ENCODE results near the gene SIPA1L3. TPM values are rescaled to one million over a fixed set of nuclear protein-coding genes. Genes with fewer than 3 reads are reported as not detected.

SIPA1L3 gene
- polyA plus RNA-seq, 2 of the 4 experiments (the other 2 are of a cell fraction), result 28.9 to 50.6 TPM

GRCh38 chr19:37997911-37998344, 90.9 kb downstream of the SIPA1L3 start (continued):
- TF ChIP-seq MAZ (IDR thresholded peaks at IDR 0.05; ENCODE audit: borderline replicate concordance, low read depth, low read length) (0 out of 2 replicates have a peak, but pooled peaks have one; percentile 17), POLR2A (IDR thresholded peaks at IDR 0.05; ENCODE audit: low read length) (no peak), SREBF2 (IDR thresholded peaks at IDR 0.05) (no peak), MAX (IDR thresholded peaks at IDR 0.05) (peak; percentile 97), HOXB13 (CRISPR knock-in tag; IDR thresholded peaks at IDR 0.05; ENCODE audit: low read depth) (peak; percentile 97), KDM5A (IDR thresholded peaks at IDR 0.05) (no peak), RNF2 (IDR thresholded peaks at IDR 0.05; ENCODE audit: borderline replicate concordance, low read depth) (no peak), RFX5 (IDR thresholded peaks at IDR 0.05) (no peak), EHF (CRISPR knock-in tag; IDR thresholded peaks at IDR 0.05) (peak; percentile 73; the same call in 1 of the 2 replicates), ZC3H11A (IDR thresholded peaks at IDR 0.05) (no peak), MAFK (IDR thresholded peaks at IDR 0.05; ENCODE audit: partially characterized antibody) (no peak), FOSL2 (IDR thresholded peaks at IDR 0.05) (peak; percentile 92), FOSL2 (CRISPR knock-in tag; IDR thresholded peaks at IDR 0.05) (peak; percentile 97), HOXB5 (CRISPR knock-in tag; IDR thresholded peaks at IDR 0.05) (peak; percentile 94), FOXS1 (CRISPR knock-in tag; IDR thresholded peaks at IDR 0.05) (peak; percentile 94; the same call in 1 of the 2 replicates), MYC (IDR thresholded peaks at IDR 0.05; ENCODE audit: borderline replicate concordance, low read length) (0 out of 2 replicates have a peak, but pooled peaks have one; percentile 24), CBX2 (IDR thresholded peaks at IDR 0.05; ENCODE audit: borderline replicate concordance, low read depth) (no peak), ZNF302 (CRISPR knock-in tag; IDR thresholded peaks at IDR 0.05) (peak; percentile 88), CBX8 (IDR thresholded peaks at IDR 0.05) (no peak), BCL3 (IDR thresholded peaks at IDR 0.05) (no peak), TP53 (CRISPR knock-in tag; IDR thresholded peaks at IDR 0.05) (no peak), HOXA7 (CRISPR knock-in tag; IDR thresholded peaks at IDR 0.05) (peak; percentile 79; the same call in 1 of the 2 replicates), CHD4 (IDR thresholded peaks at IDR 0.05; ENCODE audit: borderline replicate concordance) (no peak), CTCF (IDR thresholded peaks at IDR 0.05) (no peak), ESRRA (IDR thresholded peaks at IDR 0.05; ENCODE audit: borderline replicate concordance, low read length) (no peak), ZFP36 (IDR thresholded peaks at IDR 0.05; ENCODE audit: borderline replicate concordance, partially characterized antibody) (no peak), PBX3 (IDR thresholded peaks at IDR 0.05) (no peak), HDAC2 (IDR thresholded peaks at IDR 0.05) (no peak), NR3C1 (IDR thresholded peaks at IDR 0.05) (no peak), NFE2L2 (conservative IDR thresholded peaks at IDR 0.05; ENCODE audit: low read length) (no peak), JUNB (IDR thresholded peaks at IDR 0.05) (peak; percentile 90)
- TF ChIP-seq, protein P1, sequence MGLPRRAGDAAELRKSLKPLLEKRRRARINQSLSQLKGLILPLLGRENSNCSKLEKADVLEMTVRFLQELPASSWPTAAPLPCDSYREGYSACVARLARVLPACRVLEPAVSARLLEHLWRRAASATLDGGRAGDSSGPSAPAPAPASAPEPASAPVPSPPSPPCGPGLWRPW (IDR thresholded peaks at IDR 0.05), result no peak
- TF ChIP-seq, protein P2, sequence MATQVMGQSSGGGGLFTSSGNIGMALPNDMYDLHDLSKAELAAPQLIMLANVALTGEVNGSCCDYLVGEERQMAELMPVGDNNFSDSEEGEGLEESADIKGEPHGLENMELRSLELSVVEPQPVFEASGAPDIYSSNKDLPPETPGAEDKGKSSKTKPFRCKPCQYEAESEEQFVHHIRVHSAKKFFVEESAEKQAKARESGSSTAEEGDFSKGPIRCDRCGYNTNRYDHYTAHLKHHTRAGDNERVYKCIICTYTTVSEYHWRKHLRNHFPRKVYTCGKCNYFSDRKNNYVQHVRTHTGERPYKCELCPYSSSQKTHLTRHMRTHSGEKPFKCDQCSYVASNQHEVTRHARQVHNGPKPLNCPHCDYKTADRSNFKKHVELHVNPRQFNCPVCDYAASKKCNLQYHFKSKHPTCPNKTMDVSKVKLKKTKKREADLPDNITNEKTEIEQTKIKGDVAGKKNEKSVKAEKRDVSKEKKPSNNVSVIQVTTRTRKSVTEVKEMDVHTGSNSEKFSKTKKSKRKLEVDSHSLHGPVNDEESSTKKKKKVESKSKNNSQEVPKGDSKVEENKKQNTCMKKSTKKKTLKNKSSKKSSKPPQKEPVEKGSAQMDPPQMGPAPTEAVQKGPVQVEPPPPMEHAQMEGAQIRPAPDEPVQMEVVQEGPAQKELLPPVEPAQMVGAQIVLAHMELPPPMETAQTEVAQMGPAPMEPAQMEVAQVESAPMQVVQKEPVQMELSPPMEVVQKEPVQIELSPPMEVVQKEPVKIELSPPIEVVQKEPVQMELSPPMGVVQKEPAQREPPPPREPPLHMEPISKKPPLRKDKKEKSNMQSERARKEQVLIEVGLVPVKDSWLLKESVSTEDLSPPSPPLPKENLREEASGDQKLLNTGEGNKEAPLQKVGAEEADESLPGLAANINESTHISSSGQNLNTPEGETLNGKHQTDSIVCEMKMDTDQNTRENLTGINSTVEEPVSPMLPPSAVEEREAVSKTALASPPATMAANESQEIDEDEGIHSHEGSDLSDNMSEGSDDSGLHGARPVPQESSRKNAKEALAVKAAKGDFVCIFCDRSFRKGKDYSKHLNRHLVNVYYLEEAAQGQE (IDR thresholded peaks at IDR 0.05), result no peak
- TF ChIP-seq, protein P3, sequence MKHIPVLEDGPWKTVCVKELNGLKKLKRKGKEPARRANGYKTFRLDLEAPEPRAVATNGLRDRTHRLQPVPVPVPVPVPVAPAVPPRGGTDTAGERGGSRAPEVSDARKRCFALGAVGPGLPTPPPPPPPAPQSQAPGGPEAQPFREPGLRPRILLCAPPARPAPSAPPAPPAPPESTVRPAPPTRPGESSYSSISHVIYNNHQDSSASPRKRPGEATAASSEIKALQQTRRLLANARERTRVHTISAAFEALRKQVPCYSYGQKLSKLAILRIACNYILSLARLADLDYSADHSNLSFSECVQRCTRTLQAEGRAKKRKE (CRISPR knock-in tag; IDR thresholded peaks at IDR 0.05; ENCODE audit: low read depth), result peak; percentile 99
- TF ChIP-seq, protein P4, sequence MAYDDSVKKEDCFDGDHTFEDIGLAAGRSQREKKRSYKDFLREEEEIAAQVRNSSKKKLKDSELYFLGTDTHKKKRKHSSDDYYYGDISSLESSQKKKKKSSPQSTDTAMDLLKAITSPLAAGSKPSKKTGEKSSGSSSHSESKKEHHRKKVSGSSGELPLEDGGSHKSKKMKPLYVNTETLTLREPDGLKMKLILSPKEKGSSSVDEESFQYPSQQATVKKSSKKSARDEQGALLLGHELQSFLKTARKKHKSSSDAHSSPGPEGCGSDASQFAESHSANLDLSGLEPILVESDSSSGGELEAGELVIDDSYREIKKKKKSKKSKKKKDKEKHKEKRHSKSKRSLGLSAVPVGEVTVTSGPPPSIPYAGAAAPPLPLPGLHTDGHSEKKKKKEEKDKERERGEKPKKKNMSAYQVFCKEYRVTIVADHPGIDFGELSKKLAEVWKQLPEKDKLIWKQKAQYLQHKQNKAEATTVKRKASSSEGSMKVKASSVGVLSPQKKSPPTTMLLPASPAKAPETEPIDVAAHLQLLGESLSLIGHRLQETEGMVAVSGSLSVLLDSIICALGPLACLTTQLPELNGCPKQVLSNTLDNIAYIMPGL (CRISPR knock-in tag; IDR thresholded peaks at IDR 0.05; ENCODE audit: borderline replicate concordance), result no peak
